ENCODE results near the gene UGT1A6. TPM values are rescaled to one million over a fixed set of nuclear protein-coding genes. Genes with fewer than 3 reads are reported as not detected.

Gene UGT1A6
- total and polyA plus RNA-seq, 2 experiments from 2014 or later, result not detected

- Histone ChIP-seq H3K4me2 (no peak overlapping the region), H3F3A (replicated peaks; ENCODE audit: low read depth) (no peaks in the 10 kb centered on the region), H3K27me3 (ENCODE audit: insufficient read depth) (no peaks in the 10 kb centered on the region), H2AFZ (no peak overlapping the region), H3K4me1 (ENCODE audit: insufficient read depth) (peaks cover 7% of the 10 kb centered on the region; the same call in 1 of the 2 replicates), H3K79me2 (replicated peaks; ENCODE audit: insufficient read depth) (no peaks in the 10 kb centered on the region), H3K9me2 (ENCODE audit: insufficient read depth) (peaks cover 16% of the 10 kb centered on the region; the same call in 1 of the 2 replicates), H3K36me3 (ENCODE audit: insufficient read depth) (no peaks in the 10 kb centered on the region), H3K4me3 (no peak overlapping the region), H4K20me1 (replicated peaks; ENCODE audit: insufficient read depth) (no peaks in the 10 kb centered on the region; the same call in 1 of the 2 replicates), H3K27ac (ENCODE audit: low read depth) (no peak overlapping the region)
- TF ChIP-seq NANOG (IDR thresholded peaks at IDR 0.05; ENCODE audit: borderline replicate concordance) (no peak), EZH2 (IDR thresholded peaks at IDR 0.05; ENCODE audit: low read depth, unreplicated experiment) (no peak), CTCF (conservative IDR thresholded peaks at IDR 0.05; ENCODE audit: low read depth in 2 of 2) (no peak), POLR2AphosphoS5 (IDR thresholded peaks at IDR 0.05; ENCODE audit: low read depth) (no peak), ETS1 (IDR thresholded peaks at IDR 0.05) (no peak), REST (IDR thresholded peaks at IDR 0.05; ENCODE audit: unreplicated experiment) (no peak), ZNF462 (CRISPR knock-in tag; IDR thresholded peaks at IDR 0.05) (no peak), STAT1 (IDR thresholded peaks at IDR 0.05; ENCODE audit: unreplicated experiment) (no peak), JUNB (IDR thresholded peaks at IDR 0.05; ENCODE audit: unreplicated experiment) (no peak), ZNF114 (CRISPR knock-in tag; IDR thresholded peaks at IDR 0.05) (no peak), ZNF331 (CRISPR knock-in tag; IDR thresholded peaks at IDR 0.05; ENCODE audit: low read depth) (no peak), CREB1 (CRISPR knock-in tag; IDR thresholded peaks at IDR 0.05; ENCODE audit: low read depth) (no peak), EZH2phosphoT487 (IDR thresholded peaks at IDR 0.05; ENCODE audit: unreplicated experiment) (no peak)
- Mint-ChIP-seq H3K9me3 (no peaks in the 10 kb centered on the region), H3K27ac (no peak overlapping the region), H3K4me1 (peaks cover 20% of the 10 kb centered on the region), H3K27me3 (ENCODE audit: insufficient read depth, low read depth, poor library complexity) (peaks cover 2% of the 10 kb centered on the region), H3K4me3 (no peak overlapping the region), H3K36me3 (ENCODE audit: low read depth) (no peaks in the 10 kb centered on the region; the same call in 2 of the 3 replicates)
- no peak for ATAC-seq
- DNase-seq (ENCODE audit: low spot score), result no peak
Observed at GRCh38 chr2:233688341-233688740, 4.3 kb upstream of the UGT1A6 start.

Measured in GM23338 (cell line).